Gastroesophageal sphincter (tissue), 3 donors: Measurements from ENCODE around the gene RTKN.

Source experiments
- POLR2A ChIP-seq, 2 donors: fragments of 450-650 bp; IDR thresholded peaks; one replicate each; pipeline ENCODE4 v1.6.1; 2017; ENCODE audit warnings: antibody characterized with exemption in 2 of 2, mild to moderate bottlenecking in 2 of 2, moderate library complexity in 1 of 2
- TF ChIP-seq, protein P1 (sequence below), 4 experiments: fragments of 200-600 bp in 2 of 4; fragments of 450-650 bp in 2 of 4; sonication (generic) in 1 of 4; IDR thresholded peaks; one replicate each; pipeline ENCODE4 v1.5.1; 2017 to 2019; ENCODE audit warnings: antibody characterized with exemption in 4 of 4, mild to moderate bottlenecking in 2 of 4, moderate library complexity in 2 of 4

DNA sequence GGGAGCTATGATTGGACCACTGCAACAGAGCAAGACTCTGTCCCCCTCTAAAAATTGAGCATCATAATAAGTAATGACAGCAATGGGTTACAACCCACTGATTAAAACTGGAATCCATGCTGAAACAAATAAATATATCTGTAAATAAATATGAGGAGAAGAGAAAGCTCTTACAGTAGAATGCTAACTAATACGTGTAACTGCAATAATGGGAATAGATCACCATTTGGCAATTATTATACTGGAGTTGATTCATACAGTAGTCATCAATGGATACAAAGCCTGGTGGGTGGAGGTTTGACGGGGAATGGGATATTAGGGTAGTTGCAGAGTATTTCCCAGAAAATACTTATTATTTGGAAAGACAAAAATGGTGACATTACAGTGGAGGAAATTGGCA lies 7.0 kb upstream of the RTKN start:
- no peak for TF ChIP-seq POLR2A (IDR thresholded peaks at IDR 0.05)
- TF ChIP-seq, protein P1, sequence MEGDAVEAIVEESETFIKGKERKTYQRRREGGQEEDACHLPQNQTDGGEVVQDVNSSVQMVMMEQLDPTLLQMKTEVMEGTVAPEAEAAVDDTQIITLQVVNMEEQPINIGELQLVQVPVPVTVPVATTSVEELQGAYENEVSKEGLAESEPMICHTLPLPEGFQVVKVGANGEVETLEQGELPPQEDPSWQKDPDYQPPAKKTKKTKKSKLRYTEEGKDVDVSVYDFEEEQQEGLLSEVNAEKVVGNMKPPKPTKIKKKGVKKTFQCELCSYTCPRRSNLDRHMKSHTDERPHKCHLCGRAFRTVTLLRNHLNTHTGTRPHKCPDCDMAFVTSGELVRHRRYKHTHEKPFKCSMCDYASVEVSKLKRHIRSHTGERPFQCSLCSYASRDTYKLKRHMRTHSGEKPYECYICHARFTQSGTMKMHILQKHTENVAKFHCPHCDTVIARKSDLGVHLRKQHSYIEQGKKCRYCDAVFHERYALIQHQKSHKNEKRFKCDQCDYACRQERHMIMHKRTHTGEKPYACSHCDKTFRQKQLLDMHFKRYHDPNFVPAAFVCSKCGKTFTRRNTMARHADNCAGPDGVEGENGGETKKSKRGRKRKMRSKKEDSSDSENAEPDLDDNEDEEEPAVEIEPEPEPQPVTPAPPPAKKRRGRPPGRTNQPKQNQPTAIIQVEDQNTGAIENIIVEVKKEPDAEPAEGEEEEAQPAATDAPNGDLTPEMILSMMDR (IDR thresholded peaks at IDR 0.05), result no peak
